GM23338 (cell line): ENCODE measurements around the gene MEIOB. TPM values are rescaled to one million over a fixed set of nuclear protein-coding genes. Genes with fewer than 3 reads are reported as not detected.

Experiments
- ATAC-seq: fragments of 200-7000 bp; cut with Tn5 transposase; 3 replicates; pipeline ENCODE4 v1.9.1; 2020
- DNase-seq: peaks from one replicate; pipeline ENCODE4 v3.0.0-alpha.2; 2015; ENCODE audit warnings: low spot score
- H2AFZ ChIP-seq: fragments of 200-600 bp; sonication (generic); 2 replicates; pipeline ENCODE4 v1.8.0; 2016; ENCODE audit warnings: antibody characterized with exemption, mild to moderate bottlenecking, moderate library complexity
- H3F3A ChIP-seq: fragments of 200-600 bp; sonication (generic); replicated peaks from 2 replicates; pipeline ENCODE4 v1.8.0; 2017; ENCODE audit warnings: antibody characterized with exemption, mixed run types, low read depth
- H3K27ac ChIP-seq: fragments of 200-600 bp; sonication (generic); 2 replicates; pipeline ENCODE4 v1.6.1; 2016; ENCODE audit warnings: low read depth
- H3K27me3 ChIP-seq: fragments of 200-600 bp; sonication (generic); 2 replicates; pipeline ENCODE4 v1.8.0; 2016; ENCODE audit warnings: mild to moderate bottlenecking, mixed run types, moderate library complexity; ENCODE audit not compliant: insufficient read depth
- H3K36me3 ChIP-seq: fragments of 200-600 bp; sonication (generic); 2 replicates; pipeline ENCODE4 v1.8.0; 2016; ENCODE audit warnings: mild to moderate bottlenecking; ENCODE audit not compliant: insufficient read depth
- H3K4me1 ChIP-seq: fragments of 200-600 bp; sonication (generic); 2 replicates; pipeline ENCODE4 v1.8.0; 2016; ENCODE audit warnings: mild to moderate bottlenecking, moderate library complexity; ENCODE audit not compliant: insufficient read depth
- H3K4me2 ChIP-seq: fragments of 200-600 bp; sonication (generic); 2 replicates; pipeline ENCODE4 v1.7.1; 2017; ENCODE audit warnings: mixed run types
- H3K4me3 ChIP-seq: fragments of 200-600 bp; sonication (generic); 2 replicates; pipeline ENCODE4 v1.6.1; 2016; ENCODE audit warnings: mixed run types
- H3K79me2 ChIP-seq: fragments of 200-600 bp; sonication (generic); replicated peaks from 2 replicates; pipeline ENCODE4 v1.8.0; 2017; ENCODE audit warnings: mild to moderate bottlenecking; ENCODE audit not compliant: insufficient read depth
- H3K9me2 ChIP-seq: fragments of 200-600 bp; sonication (generic); 2 replicates; pipeline ENCODE4 v1.8.0; 2017; ENCODE audit not compliant: insufficient read depth
- H4K20me1 ChIP-seq: fragments of 200-600 bp; sonication (generic); replicated peaks from 2 replicates; pipeline ENCODE4 v1.8.0; 2017; ENCODE audit warnings: mild to moderate bottlenecking; ENCODE audit not compliant: insufficient read depth
- H3K27ac Mint-ChIP-seq: 2 replicates; pipeline ENCODE4 v1.8.0; 2020; ENCODE audit warnings: inconsistent platforms, mild to moderate bottlenecking, moderate library complexity, mixed read lengths
- H3K27me3 Mint-ChIP-seq: 3 replicates; pipeline ENCODE4 v1.8.0; 2022; ENCODE audit warnings: low read depth, mild to moderate bottlenecking, moderate library complexity, mixed read lengths, inconsistent platforms; ENCODE audit not compliant: insufficient read depth, poor library complexity
- H3K36me3 Mint-ChIP-seq: 3 replicates; pipeline ENCODE4 v1.8.0; 2021; ENCODE audit warnings: low read depth, mild to moderate bottlenecking, inconsistent platforms, moderate library complexity, mixed read lengths
- H3K4me1 Mint-ChIP-seq: 3 replicates; pipeline ENCODE4 v1.8.0; 2020; ENCODE audit warnings: mild to moderate bottlenecking, inconsistent platforms, mixed read lengths
- H3K4me3 Mint-ChIP-seq: 3 replicates; pipeline ENCODE4 v1.8.0; 2021; ENCODE audit warnings: moderate library complexity, mild to moderate bottlenecking, inconsistent platforms, mixed read lengths
- H3K9me3 Mint-ChIP-seq: 3 replicates; pipeline ENCODE4 v1.8.0; 2020; ENCODE audit warnings: moderate library complexity, mild to moderate bottlenecking, inconsistent platforms, mixed read lengths
- CTCF ChIP-seq, 2 experiments: fragments of 200-600 bp in 1 of 2; sonication (generic) in 1 of 2; conservative IDR thresholded peaks; 2 replicates each; pipeline versions ENCODE4 v1.5.1 to v1.6.1; 2016 to 2017; ENCODE audit warnings: antibody characterized with exemption in 2 of 2, low read depth in 2 of 2, mild to moderate bottlenecking in 2 of 2, moderate library complexity in 1 of 2
- ETS1 ChIP-seq: IDR thresholded peaks from 2 replicates; pipeline ENCODE4 v1.6.1; 2016; ENCODE audit warnings: antibody characterized with exemption
- POLR2AphosphoS5 ChIP-seq: IDR thresholded peaks from 2 replicates; pipeline ENCODE4 v1.6.1; 2016; ENCODE audit warnings: antibody characterized with exemption, low read depth
- ZNF114 ChIP-seq: fragments of 250-450 bp; sonication (Bioruptor Pico); IDR thresholded peaks from 2 replicates; pipeline ENCODE4 v1.5.0; 2020; ENCODE audit warnings: mild to moderate bottlenecking, moderate library complexity
- ZNF462 ChIP-seq: fragments of 250-450 bp; sonication (Bioruptor Pico); IDR thresholded peaks from 2 replicates; pipeline ENCODE4 v1.5.0; 2020; ENCODE audit warnings: mild to moderate bottlenecking, moderate library complexity
- polyA plus RNA-seq: library from polyadenylated mRNA; unstranded; fragments of >200 nt; fragmentation: Nextera tagmentation; extraction: Ambion mirVana; gene quantifications from 2 replicates; pipeline ENCODE4 v1.2.1, GENCODE V29; 2016
- total RNA-seq: library from RNA; depleted of rRNA; stranded (reverse); fragments of >200 nt; shearing (Covaris generic); gene quantifications from 2 replicates; pipeline ENCODE4 v1.2.3, GENCODE V29; 2014

MEIOB gene
- total and polyA plus RNA-seq, 2 experiments from 2014 or later, result 7.3 to 8.7 TPM

- TF ChIP-seq ZNF462 (no peak), ZNF114 (CRISPR knock-in tag) (no peak), ETS1 (no peak)
These were observed 85.0 kb downstream of the MEIOB start (continued) for GRCh38 chr16:1787056-1787321.

GRCh38 chr16:1786242-1787055 lies 85.5 kb downstream of the MEIOB start:
- ATAC-seq (no peak), DNase-seq (no peak)
- no peaks in the 10 kb centered on the region for H3K36me3 ChIP-seq
- no peaks in the 10 kb centered on the region for H3K27me3 ChIP-seq
- no peak overlapping the region for H3K4me3 ChIP-seq
- H3K79me2 ChIP-seq, result peaks cover 35% of the 10 kb centered on the region
- no peaks in the 10 kb centered on the region; the same call in 1 of the 3 replicates for H3K4me1 Mint-ChIP-seq
- peaks cover 6% of the 10 kb centered on the region; the same call in 2 of the 3 replicates for H3K9me3 Mint-ChIP-seq
- H3K4me3 Mint-ChIP-seq, result no peak overlapping the region
- TF ChIP-seq POLR2AphosphoS5, result no peak
- peak; percentile 16 to 33; a peak in 1 of 4 replicates for TF ChIP-seq CTCF (conservative IDR thresholded peaks at IDR 0.05; ENCODE audit: low read depth in 2 of 2)
- H3K27me3 Mint-ChIP-seq, result peaks cover 20% of the 10 kb centered on the region
- 0 out of 2 replicates have a peak, but pooled peaks cover 3% of the 10 kb centered on the region for H3F3A ChIP-seq
- no peak overlapping the region for H2AFZ ChIP-seq
- H3K27ac ChIP-seq, result no peak overlapping the region
- H3K4me2 ChIP-seq, result no peak overlapping the region
- peaks cover 12% of the 10 kb centered on the region for H3K36me3 Mint-ChIP-seq
- H3K27ac Mint-ChIP-seq, result no peak overlapping the region
- H3K9me2 ChIP-seq, result no peaks in the 10 kb centered on the region
- H3K4me1 ChIP-seq, result peaks cover under 1% of the 10 kb centered on the region; the same call in 1 of the 2 replicates
- peaks cover 14% of the 10 kb centered on the region for H4K20me1 ChIP-seq
